ENCODE results near the gene UBA6.
"Not testable (repeated sequence)": the region's sequence is repeated elsewhere in the genome, so short reads cannot be mapped to it uniquely, and the experiment has no call there.

The UBA6 gene

GRCh38 chr4:67714248-67714583 lies 13.3 kb upstream of the UBA6 start:
- no peak for DNase-seq

- DNase-seq, result no peak
Measured at GRCh38 chr4:67713529-67714247, 12.7 kb upstream of the UBA6 start.

GRCh38 chr4:67712650-67713528 lies 11.9 kb upstream of the UBA6 start:
- no peak for DNase-seq

GRCh38 chr4:67712000-67712625 lies 11.2 kb upstream of the UBA6 start:
- no peak for DNase-seq

GRCh38 chr4:67706682-67707081 lies 5.7 kb upstream of the UBA6 start:
- not testable (repeated sequence) for DNase-seq

GRCh38 chr4:67704843-67705242 lies 3.9 kb upstream of the UBA6 start:
- DNase-seq, result no peak

GRCh38 chr4:67702166-67702565 lies 1.2 kb upstream of the UBA6 start:
- no peak for DNase-seq

GRCh38 chr4:67701517-67701850 lies 529 bp upstream of the UBA6 start:
- no peak for DNase-seq

- no peak for DNase-seq
Measured at GRCh38 chr4:67700116-67700737, 728 bp downstream of the UBA6 start.

- no peak for DNase-seq
Measured at GRCh38 chr4:67699603-67700002, 1.4 kb downstream of the UBA6 start.

- no peak for DNase-seq
Measured at GRCh38 chr4:67697860-67698687, 2.9 kb downstream of the UBA6 start.

GRCh38 chr4:67696061-67696460 lies 4.9 kb downstream of the UBA6 start:
- DNase-seq, result no peak

GRCh38 chr4:67694662-67695061 lies 6.3 kb downstream of the UBA6 start:
- DNase-seq, result no peak

- no peak for DNase-seq
Measured at GRCh38 chr4:67691328-67691727, 9.6 kb downstream of the UBA6 start.

GRCh38 chr4:67687636-67688035 lies 13.3 kb downstream of the UBA6 start:
- DNase-seq, result no peak

- no peak for DNase-seq
Measured at GRCh38 chr4:67685532-67685859, 15.5 kb downstream of the UBA6 start.

- DNase-seq, result no peak
Measured at GRCh38 chr4:67684839-67685531, 16.0 kb downstream of the UBA6 start.

GRCh38 chr4:67682266-67682665 lies 18.7 kb downstream of the UBA6 start:
- no peak for DNase-seq

GRCh38 chr4:67680581-67681222 lies 20.3 kb downstream of the UBA6 start:
- no peak for DNase-seq

GRCh38 chr4:67678612-67679011 lies 22.3 kb downstream of the UBA6 start:
- DNase-seq, result no peak

Data from anterior cingulate cortex (tissue), 58 donors.